ENCODE results near the gene KIZ. TPM values are rescaled to one million over a fixed set of nuclear protein-coding genes. Genes with fewer than 3 reads are reported as not detected.
A peak's percentile ranks its signal among the peaks of the same experiment; 100 is the strongest.

Gene KIZ
- total RNA-seq, 1 donor from 2014 or later, result 11.4 TPM

DNA sequence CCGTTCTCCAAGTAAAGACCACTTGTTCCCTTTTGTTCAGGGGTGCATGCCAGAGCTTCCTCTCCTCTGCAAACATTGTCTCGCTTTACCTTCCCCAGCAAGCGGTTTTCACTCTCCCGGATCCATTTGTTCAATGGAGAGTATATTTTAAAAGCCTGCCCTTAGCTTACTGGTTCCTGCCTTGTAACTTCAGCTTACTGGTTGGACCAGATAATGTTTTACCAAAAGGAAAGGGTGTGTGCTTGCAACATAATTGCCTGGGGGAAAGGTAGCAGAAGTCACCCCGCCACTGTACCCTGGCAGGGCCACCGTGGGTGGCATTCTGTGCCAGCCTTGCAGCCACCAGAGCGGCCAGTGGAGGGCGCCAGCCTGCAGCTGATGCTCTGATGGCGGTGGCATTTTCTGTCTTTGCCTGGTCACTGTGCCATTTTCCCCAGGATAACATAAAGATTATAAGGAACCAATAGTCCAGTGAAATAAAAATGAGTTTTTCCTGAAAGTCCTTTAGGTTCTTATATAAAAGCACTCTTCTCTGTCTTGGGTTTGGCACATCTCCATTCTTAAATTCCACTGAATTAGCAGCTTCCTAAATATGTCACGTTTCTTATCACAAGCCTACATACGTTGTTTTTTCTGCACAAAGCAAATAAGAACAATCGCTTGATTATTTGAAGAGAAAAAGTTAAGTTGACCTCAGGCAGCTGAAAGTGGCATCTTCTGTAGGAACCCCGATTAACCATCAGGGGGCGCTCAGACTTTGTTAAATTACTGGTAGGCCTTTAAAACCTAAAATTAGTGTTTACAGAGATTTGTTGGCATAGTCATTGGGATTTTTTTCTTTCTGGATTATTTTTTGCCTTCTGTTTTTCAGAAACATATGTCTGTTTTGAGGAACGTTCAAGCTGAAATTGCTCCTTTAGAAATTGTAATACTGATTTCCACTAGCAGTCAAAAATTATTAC is 109.9 kb downstream of the KIZ start:
- peak; percentile 16 for DNase-seq (ENCODE audit: low read depth)
- no peak overlapping the region for H3K4me3 ChIP-seq (ENCODE audit: low read depth, low read length)
- peak; percentile 98 for TF ChIP-seq CTCF (IDR thresholded peaks at IDR 0.05; ENCODE audit: insufficient read depth, low read length, poor library complexity, severe bottlenecking)

GRCh38 chr20:21237956-21238799 is 112.3 kb downstream of the KIZ start:
- H3K36me3 ChIP-seq (ENCODE audit: control insufficient read depth, insufficient read depth, low read length), result no peaks in the 10 kb centered on the region
- H3K4me3 ChIP-seq (ENCODE audit: low read depth, low read length), result no peak overlapping the region
- no peaks in the 10 kb centered on the region for H3K27me3 ChIP-seq (ENCODE audit: control insufficient read depth, insufficient read depth, low read length)
- TF ChIP-seq CTCF (IDR thresholded peaks at IDR 0.05; ENCODE audit: insufficient read depth, low read length, poor library complexity, severe bottlenecking), result no peak
- DNase-seq (ENCODE audit: low read depth), result no peak

More for the DNA sequence above, 109.9 kb downstream of the KIZ start:
- Histone ChIP-seq H3K36me3 (ENCODE audit: control insufficient read depth, insufficient read depth, low read length) (no peaks in the 10 kb centered on the region), H3K27me3 (ENCODE audit: control insufficient read depth, insufficient read depth, low read length) (no peaks in the 10 kb centered on the region)

DNA sequence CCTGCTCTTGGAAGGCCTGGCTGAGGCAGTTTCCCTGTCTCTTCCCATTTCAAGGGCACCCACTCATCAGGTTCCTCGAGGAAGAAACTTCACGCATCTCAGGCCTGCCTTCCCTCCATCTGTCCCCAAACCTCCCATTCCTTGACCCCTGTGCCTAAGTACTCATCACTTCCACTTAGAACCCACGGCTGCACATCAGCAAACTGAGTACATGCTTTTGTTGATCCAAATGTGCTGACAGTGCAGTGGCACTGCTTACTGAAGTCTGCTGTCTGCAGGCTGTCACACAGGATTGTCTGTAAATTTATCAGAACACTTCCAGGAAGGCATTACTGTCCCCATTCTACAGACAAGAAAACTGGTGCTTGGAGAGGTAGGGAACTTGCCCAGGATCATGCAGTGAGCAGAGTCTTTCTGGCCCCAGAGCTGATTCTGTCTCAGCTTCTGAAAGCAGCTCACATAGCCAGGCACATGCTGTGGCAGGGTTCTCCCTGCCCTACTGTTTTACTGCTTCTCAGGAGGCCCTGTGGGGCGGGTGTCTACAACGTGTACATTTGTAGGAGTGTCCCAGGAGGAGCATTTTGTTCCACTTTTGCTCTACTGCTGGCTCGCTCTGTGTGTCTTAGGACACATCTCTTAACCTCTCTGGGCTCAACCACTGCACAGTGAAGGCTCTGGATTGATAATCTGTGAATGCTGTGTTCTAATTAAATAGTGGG is 113.1 kb downstream of the KIZ start:
- H3K36me3 ChIP-seq (ENCODE audit: control insufficient read depth, insufficient read depth, low read length), result no peaks in the 10 kb centered on the region
- no peak for TF ChIP-seq CTCF (IDR thresholded peaks at IDR 0.05; ENCODE audit: insufficient read depth, low read length, poor library complexity, severe bottlenecking)
- H3K4me3 ChIP-seq (ENCODE audit: low read depth, low read length), result no peak overlapping the region
- DNase-seq (ENCODE audit: low read depth), result no peak
- H3K27me3 ChIP-seq (ENCODE audit: control insufficient read depth, insufficient read depth, low read length), result no peaks in the 10 kb centered on the region

- no peak overlapping the region for H3K4me3 ChIP-seq (ENCODE audit: low read depth, low read length)
- H3K36me3 ChIP-seq (ENCODE audit: control insufficient read depth, insufficient read depth, low read length), result no peaks in the 10 kb centered on the region
- DNase-seq (ENCODE audit: low read depth), result no peak
- peak; percentile 5 for TF ChIP-seq CTCF (IDR thresholded peaks at IDR 0.05; ENCODE audit: insufficient read depth, low read length, poor library complexity, severe bottlenecking)
- no peaks in the 10 kb centered on the region for H3K27me3 ChIP-seq (ENCODE audit: control insufficient read depth, insufficient read depth, low read length)
These were observed 114.5 kb downstream of the KIZ start for GRCh38 chr20:21240394-21240793.

- TF ChIP-seq CTCF (IDR thresholded peaks at IDR 0.05; ENCODE audit: insufficient read depth, low read length, poor library complexity, severe bottlenecking), result no peak
- Histone ChIP-seq H3K4me3 (ENCODE audit: low read depth, low read length) (no peak overlapping the region), H3K27me3 (ENCODE audit: control insufficient read depth, insufficient read depth, low read length) (no peaks in the 10 kb centered on the region), H3K36me3 (ENCODE audit: control insufficient read depth, insufficient read depth, low read length) (no peaks in the 10 kb centered on the region)
- no peak for DNase-seq (ENCODE audit: low read depth)
These were observed 115.5 kb downstream of the KIZ start for GRCh38 chr20:21241406-21241805.

All from kidney epithelial cell (primary cell).